IPS DF 6.9 (cell line): ENCODE data around the gene DCLK1.

ENCODE experiments used
- DNase-seq: peaks from one replicate; pipeline ENCODE4 v3.0.0-alpha.2; 2013; ENCODE audit warnings: low read depth, low spot score
- H3K27ac ChIP-seq: one replicate; pipeline ENCODE4 v1.5.1; 2013; ENCODE audit warnings: low read length, control low read depth
- H3K27me3 ChIP-seq: 2 replicates; pipeline ENCODE4 v1.6.1; 2013; ENCODE audit warnings: mild to moderate bottlenecking, low read length; ENCODE audit not compliant: control insufficient read depth, insufficient read depth
- H3K36me3 ChIP-seq: 2 replicates; pipeline ENCODE4 v1.6.1; 2013; ENCODE audit warnings: low read length; ENCODE audit not compliant: control insufficient read depth, insufficient read depth
- H3K4me1 ChIP-seq: 2 replicates; pipeline ENCODE4 v1.6.1; 2013; ENCODE audit warnings: low read length; ENCODE audit not compliant: control insufficient read depth, insufficient read depth
- H3K4me3 ChIP-seq: 2 replicates; pipeline ENCODE4 v1.5.1; 2013; ENCODE audit warnings: mild to moderate bottlenecking, low read length
- H3K9me3 ChIP-seq: 2 replicates; pipeline ENCODE4 v1.6.1; 2013; ENCODE audit warnings: low read length, inconsistent platforms; ENCODE audit not compliant: control insufficient read depth, insufficient read depth
- WGBS: extraction: QIAGEN DNeasy Blood & Tissue Kit; methylation state at CpG from one replicate; pipeline ENCODE4 v1.1.7; 2013; ENCODE audit warnings: mixed read lengths, missing lambda C conversion rate; ENCODE audit not compliant: insufficient read length, insufficient coverage; 5-methylcytosine and 5-hydroxymethylcytosine counted together

Gene DCLK1

DNA sequence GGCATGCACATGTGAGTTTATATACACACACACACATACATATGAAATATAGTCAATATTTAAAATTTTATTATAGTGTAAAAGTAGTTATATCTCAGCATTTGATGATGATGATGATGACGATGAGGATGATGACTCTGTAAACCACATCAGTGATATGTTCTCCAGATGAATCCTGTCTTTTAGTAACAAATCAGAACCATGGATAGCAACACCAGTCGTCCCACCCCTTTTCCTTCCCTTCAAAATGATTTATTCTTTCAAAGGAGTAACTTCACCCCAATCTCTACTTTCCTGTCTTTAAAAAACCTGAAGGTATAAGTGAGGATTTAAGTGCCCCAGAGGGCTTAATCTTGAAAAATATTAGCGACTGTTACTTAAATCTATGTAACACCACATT is 74.1 kb downstream of the DCLK1 start:
- Histone ChIP-seq H3K27ac (no peak overlapping the region), H3K4me3 (no peak overlapping the region), H3K36me3 (no peaks in the 10 kb centered on the region), H3K27me3 (no peaks in the 10 kb centered on the region), H3K4me1 (no peaks in the 10 kb centered on the region), H3K9me3 (no peaks in the 10 kb centered on the region)
- 100% methylated on average over 1 of the region's 3 CpGs for WGBS
- DNase-seq, result no peak

DNA sequence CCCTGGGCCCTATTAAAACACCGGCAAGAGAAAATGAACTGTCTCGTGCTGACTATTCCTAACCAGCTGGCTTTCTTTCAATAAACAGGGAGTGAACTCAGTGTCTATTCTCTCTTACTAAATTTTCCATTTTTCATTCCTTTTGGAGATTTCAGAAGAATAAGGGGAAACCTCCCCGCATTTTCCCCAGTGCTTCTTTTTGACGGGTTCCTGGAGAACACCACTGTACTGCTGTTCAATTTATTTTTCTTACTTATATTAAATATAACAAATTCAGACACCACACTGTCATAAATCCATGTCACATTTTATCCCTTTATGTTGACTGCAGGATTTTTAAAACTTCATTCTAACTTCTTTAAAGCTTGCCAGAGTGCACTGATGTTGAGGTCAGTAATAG is 75.8 kb downstream of the DCLK1 start:
- no peaks in the 10 kb centered on the region for H3K36me3 ChIP-seq
- DNase-seq, result no peak
- H3K4me1 ChIP-seq, result no peaks in the 10 kb centered on the region
- no peaks in the 10 kb centered on the region for H3K9me3 ChIP-seq
- no peak overlapping the region for H3K4me3 ChIP-seq
- WGBS, result no CpG with 5 or more reads among the region's 4 CpGs
- H3K27ac ChIP-seq, result no peak overlapping the region
- no peaks in the 10 kb centered on the region for H3K27me3 ChIP-seq

DNA sequence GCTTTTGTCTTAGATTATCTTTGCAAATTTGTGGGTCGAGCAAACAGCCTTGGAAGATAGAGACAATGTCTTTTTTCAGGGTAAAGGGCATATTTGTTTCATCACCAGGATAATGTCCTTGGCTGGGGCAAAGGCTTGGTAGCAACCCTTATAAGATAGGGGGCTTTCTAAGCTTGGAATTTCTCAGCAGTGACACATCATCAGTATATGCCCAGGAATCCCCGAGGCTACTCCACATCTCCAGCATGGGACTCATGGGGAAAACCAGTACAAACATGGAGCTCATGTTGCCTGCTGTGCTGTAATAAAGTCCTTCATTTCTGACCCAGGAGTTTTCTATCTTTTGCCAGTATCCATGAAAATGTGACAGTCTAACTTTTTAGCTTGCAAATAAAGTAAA is 77.1 kb downstream of the DCLK1 start:
- H3K9me3 ChIP-seq, result no peaks in the 10 kb centered on the region
- no peaks in the 10 kb centered on the region for H3K36me3 ChIP-seq
- no peaks in the 10 kb centered on the region for H3K27me3 ChIP-seq
- H3K4me3 ChIP-seq, result no peak overlapping the region
- DNase-seq, result no peak
- H3K27ac ChIP-seq, result no peak overlapping the region
- H3K4me1 ChIP-seq, result no peaks in the 10 kb centered on the region
- WGBS, result no CpG with 5 or more reads among the region's 2 CpGs

DNA sequence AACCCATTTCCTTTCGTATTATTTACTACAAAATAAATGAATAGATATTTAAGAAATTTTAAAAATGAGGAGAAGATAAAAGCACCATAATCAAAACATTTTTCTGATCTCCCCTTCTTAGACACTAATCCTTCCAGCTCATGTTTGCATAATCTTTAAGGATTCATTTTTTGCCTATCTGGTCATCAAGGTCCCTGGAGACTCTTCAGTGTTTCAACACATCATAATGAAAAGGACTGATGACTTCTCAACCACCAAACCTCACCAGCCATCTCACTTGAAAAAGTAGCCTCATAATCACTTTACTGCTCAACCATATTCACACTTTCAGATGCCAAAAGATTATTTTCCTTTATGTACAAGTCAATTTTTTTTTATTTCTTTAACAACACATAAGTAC is 80.1 kb downstream of the DCLK1 start:
- Histone ChIP-seq H3K36me3 (no peaks in the 10 kb centered on the region), H3K4me3 (no peak overlapping the region), H3K27ac (no peak overlapping the region), H3K27me3 (no peaks in the 10 kb centered on the region), H3K9me3 (no peaks in the 10 kb centered on the region), H3K4me1 (no peaks in the 10 kb centered on the region)
- no CpG with 5 or more reads among the region's 1 CpG for WGBS
- DNase-seq, result no peak

DNA sequence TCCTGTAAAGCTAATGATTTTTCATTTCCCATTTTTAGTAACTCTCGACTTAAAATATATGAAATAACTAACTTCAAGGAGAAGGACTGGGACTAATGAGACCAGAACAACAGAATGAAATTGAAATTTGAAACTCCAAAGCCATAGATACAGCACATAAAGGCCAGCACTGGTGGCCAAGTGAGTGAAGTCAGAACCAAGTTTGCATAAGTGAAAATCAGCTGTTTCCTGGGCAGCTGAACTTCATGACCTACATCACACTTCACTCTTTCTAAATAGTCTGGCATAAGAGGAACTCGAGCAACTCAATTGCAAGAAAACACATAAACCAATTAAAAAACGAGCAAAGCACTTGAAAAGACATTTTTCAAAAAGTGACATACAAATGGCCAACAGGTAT is 84.5 kb downstream of the DCLK1 start:
- no peaks in the 10 kb centered on the region for H3K27me3 ChIP-seq
- H3K4me3 ChIP-seq, result no peak overlapping the region
- no CpG with 5 or more reads among the region's 3 CpGs for WGBS
- H3K4me1 ChIP-seq, result no peaks in the 10 kb centered on the region
- H3K9me3 ChIP-seq, result no peaks in the 10 kb centered on the region
- no peak for DNase-seq
- H3K36me3 ChIP-seq, result no peaks in the 10 kb centered on the region
- no peak overlapping the region for H3K27ac ChIP-seq

DNA sequence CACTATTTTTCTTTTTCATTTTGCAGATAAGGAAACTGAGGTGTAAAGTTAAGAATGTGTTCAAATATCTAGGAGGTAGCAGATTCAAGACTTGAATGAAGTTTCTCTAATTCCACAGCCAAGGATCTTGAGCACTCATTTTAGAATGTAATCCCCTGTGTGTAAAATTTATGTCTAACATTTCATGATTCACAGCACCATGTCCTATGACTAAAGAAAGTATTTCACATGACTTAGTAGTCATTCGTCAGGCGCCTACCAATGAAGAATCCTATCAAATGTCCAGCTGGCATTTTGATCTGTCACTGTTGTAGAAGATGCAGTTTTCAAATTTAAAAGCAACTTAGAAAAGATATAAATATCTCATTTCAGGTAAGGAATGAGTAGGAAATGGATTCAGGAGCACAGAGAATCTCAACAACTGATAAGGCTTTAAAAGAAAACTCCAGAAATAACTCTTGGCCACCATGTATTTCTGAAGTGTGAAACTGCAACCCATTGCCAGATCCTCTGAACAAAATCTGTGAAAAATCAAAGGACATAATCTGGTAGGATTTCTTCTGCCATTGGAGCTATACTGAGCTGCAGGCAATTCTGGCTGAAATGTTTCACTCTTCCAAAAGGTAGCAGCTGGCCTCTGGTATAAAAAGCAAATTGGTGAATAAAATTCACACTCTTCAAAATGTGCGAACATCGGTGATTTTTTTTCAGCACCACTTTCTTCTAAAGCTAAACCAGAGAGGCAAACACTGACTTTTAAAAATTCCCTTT is 92.2 kb downstream of the DCLK1 start:
- Histone ChIP-seq H3K4me3 (no peak overlapping the region), H3K36me3 (no peaks in the 10 kb centered on the region), H3K27ac (no peak overlapping the region), H3K4me1 (no peaks in the 10 kb centered on the region), H3K27me3 (no peaks in the 10 kb centered on the region), H3K9me3 (no peaks in the 10 kb centered on the region)
- DNase-seq, result no peak
- no CpG with 5 or more reads among the region's 4 CpGs for WGBS

DNA sequence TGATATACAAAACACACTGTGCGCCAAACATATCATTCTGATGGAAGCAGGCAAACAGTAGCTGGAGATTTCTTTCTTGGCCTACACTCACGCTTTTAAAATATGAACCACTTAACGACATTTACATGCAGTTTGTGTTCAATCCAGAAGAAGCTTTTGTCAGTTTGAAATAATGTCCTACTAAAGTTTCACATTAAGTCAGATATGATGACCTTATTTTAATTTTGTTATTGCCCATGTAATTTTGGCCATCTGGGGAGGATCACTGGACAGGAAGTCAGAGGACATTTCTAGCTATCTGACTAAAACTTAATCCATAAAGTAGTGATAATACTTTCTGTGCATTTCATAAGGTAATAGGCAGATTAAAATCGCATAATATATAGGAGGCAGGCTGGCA is 98.1 kb downstream of the DCLK1 start:
- Histone ChIP-seq H3K4me3 (no peak overlapping the region), H3K27me3 (no peaks in the 10 kb centered on the region), H3K9me3 (no peaks in the 10 kb centered on the region), H3K36me3 (no peaks in the 10 kb centered on the region), H3K4me1 (no peaks in the 10 kb centered on the region), H3K27ac (no peak overlapping the region)
- WGBS, result no CpG with 5 or more reads among the region's 4 CpGs
- DNase-seq, result no peak

DNA sequence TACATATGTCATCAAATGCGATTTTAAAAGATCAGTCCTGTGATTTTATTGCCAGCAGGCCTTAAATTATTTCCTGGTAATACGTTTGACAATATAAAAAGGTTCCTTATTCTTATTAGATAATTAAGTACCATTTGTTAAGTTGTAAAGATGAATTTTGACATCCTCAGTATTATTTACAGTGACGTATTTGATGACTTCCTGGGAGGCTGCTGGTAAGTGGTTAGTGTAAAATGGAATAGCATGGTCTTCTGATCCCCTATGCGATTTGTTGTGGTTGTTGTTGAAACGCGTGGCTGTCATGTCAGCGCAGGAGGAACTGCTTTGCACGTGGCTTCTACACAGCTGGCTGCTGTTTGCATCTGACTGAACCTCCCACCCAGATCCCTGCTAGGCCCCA is 99.7 kb downstream of the DCLK1 start:
- Histone ChIP-seq H3K9me3 (no peaks in the 10 kb centered on the region), H3K4me1 (no peaks in the 10 kb centered on the region), H3K27ac (no peak overlapping the region), H3K27me3 (no peaks in the 10 kb centered on the region), H3K36me3 (no peaks in the 10 kb centered on the region), H3K4me3 (no peak overlapping the region)
- DNase-seq, result no peak
- WGBS, result no CpG with 5 or more reads among the region's 8 CpGs

DNA sequence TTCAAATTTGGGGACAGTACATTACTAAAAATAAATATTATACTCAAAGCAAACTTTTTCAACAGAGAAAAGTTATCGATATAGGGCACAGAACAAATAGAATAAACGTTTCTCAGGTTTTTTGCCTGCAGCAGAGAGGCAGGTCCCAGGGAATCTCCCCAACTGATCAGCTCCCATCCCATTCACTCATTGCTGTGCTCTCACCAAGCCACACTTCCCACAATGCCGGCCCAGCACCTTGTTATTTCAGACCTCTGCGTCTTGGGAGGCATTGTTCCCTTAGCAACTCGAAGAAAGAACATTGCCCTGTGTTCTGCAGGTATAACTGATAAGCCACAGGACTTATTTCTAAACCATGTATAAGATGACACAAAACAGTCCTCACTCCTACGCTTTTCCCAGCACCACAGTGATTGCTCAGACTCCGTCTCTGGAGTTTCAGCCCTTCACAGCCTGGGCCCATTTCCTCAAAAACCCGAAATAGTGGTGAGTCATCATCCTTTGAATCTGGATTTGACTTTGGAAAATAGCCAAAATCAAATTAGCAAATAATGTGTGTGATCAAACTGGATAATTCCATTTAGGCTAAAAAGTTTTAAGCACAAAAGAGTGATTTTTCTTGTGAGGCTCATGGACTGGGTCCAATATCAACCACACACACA is 100.4 kb downstream of the DCLK1 start:
- Histone ChIP-seq H3K27ac (no peak overlapping the region), H3K36me3 (no peaks in the 10 kb centered on the region), H3K9me3 (no peaks in the 10 kb centered on the region), H3K27me3 (no peaks in the 10 kb centered on the region), H3K4me1 (no peaks in the 10 kb centered on the region), H3K4me3 (no peak overlapping the region)
- no peak for DNase-seq
- no CpG with 5 or more reads among the region's 8 CpGs for WGBS

DNA sequence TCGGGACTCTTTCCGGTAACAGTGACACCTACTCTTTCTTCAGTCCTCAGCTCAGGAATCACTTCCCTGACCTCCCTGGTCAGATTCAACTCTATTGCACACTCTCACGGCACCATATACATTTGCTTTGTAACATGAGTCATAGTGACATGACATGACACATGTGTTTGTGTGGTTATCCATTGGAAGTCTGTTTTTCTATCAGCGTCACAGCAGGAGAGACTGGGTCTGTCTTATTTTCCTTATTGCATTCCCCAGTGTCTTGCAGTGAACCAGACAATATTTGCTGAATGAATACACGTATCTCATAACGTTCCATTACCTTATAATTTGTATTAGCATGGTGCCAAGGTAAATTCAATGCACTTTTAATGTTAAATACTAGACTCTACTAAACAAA is 102.0 kb downstream of the DCLK1 start:
- no peaks in the 10 kb centered on the region for H3K9me3 ChIP-seq
- no peaks in the 10 kb centered on the region for H3K27me3 ChIP-seq
- H3K4me1 ChIP-seq, result no peaks in the 10 kb centered on the region
- WGBS, result no CpG with 5 or more reads among the region's 6 CpGs
- H3K36me3 ChIP-seq, result no peaks in the 10 kb centered on the region
- no peak for DNase-seq
- no peak overlapping the region for H3K4me3 ChIP-seq
- H3K27ac ChIP-seq, result no peak overlapping the region
